HG02884 (cell line): ENCODE data around the gene PRMT1.
"Not testable (repeated sequence)": the region's sequence is repeated elsewhere in the genome, so short reads cannot be mapped to it uniquely, and the experiment has no call there.

ENCODE experiments used
- ATAC-seq: cut with Tn5 transposase; IDR thresholded peaks from one replicate; pipeline ENCODE4 v1.9.1; 2021; ENCODE audit warnings: mild to moderate bottlenecking, moderate library complexity; ENCODE audit not compliant: unreplicated experiment

PRMT1 gene

GRCh38 chr19:49718511-49718910 is 41.4 kb downstream of the PRMT1 start:
- ATAC-seq = no peak

GRCh38 chr19:49718991-49719390 is 41.9 kb downstream of the PRMT1 start:
- ATAC-seq = no peak

- not testable (repeated sequence) for ATAC-seq
Measured at GRCh38 chr19:49719420-49719819, 42.3 kb downstream of the PRMT1 start.

- ATAC-seq = no peak
Measured at GRCh38 chr19:49727217-49728030, 50.4 kb downstream of the PRMT1 start.

- no peak for ATAC-seq
Measured at GRCh38 chr19:49730166-49730565, 53.1 kb downstream of the PRMT1 start.
